HUES48 (cell line): ENCODE results near the gene ZNF337.
"Not testable (repeated sequence)": the region's sequence is repeated elsewhere in the genome, so short reads cannot be mapped to it uniquely, and the experiment has no call there.

ENCODE experiments used
- H3K27ac ChIP-seq: one replicate; pipeline ENCODE4 v1.7.0; 2013; ENCODE audit warnings: low read depth, low read length, inconsistent platforms
- H3K27me3 ChIP-seq: 2 replicates; pipeline ENCODE4 v1.6.1; 2013; ENCODE audit warnings: mild to moderate bottlenecking, low read length; ENCODE audit not compliant: control insufficient read depth, insufficient read depth
- H3K36me3 ChIP-seq: 2 replicates; pipeline ENCODE4 v1.6.1; 2013; ENCODE audit warnings: low read length; ENCODE audit not compliant: control insufficient read depth, insufficient read depth
- H3K4me1 ChIP-seq: 2 replicates; pipeline ENCODE4 v1.6.1; 2013; ENCODE audit warnings: mild to moderate bottlenecking, low read length; ENCODE audit not compliant: control insufficient read depth, insufficient read depth
- H3K4me3 ChIP-seq: 2 replicates; pipeline ENCODE4 v1.5.1; 2013; ENCODE audit warnings: mild to moderate bottlenecking, low read depth, low read length
- H3K9ac ChIP-seq: 2 replicates; pipeline ENCODE4 v1.6.1; 2013; ENCODE audit warnings: mild to moderate bottlenecking, low read depth, low read length, moderate library complexity
- H3K9me3 ChIP-seq: 2 replicates; pipeline ENCODE4 v1.6.1; 2013; ENCODE audit warnings: low read length; ENCODE audit not compliant: control insufficient read depth, insufficient read depth

ZNF337 gene

DNA sequence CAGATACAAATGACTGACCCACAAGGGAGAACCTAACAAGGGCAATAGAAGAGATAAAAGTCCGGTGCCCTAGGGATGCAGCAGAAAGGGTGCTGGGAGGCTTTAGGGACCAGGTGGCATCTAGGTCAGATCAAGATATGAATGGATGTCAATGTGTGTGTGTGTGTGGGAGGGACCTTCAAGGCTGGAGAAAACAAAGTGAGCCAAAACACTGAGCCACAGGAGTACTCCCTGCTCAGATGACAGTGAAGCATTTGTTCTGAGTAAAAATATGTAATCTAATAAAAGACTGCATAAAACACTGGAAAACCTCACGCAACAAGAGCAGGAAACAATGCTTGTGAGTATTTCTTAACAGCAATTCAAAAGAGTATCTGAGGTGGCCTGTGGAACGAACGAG, 28.2 kb downstream of the ZNF337 start:
- H3K9ac ChIP-seq: no peak overlapping the region
- no peaks in the 10 kb centered on the region for H3K4me1 ChIP-seq

DNA sequence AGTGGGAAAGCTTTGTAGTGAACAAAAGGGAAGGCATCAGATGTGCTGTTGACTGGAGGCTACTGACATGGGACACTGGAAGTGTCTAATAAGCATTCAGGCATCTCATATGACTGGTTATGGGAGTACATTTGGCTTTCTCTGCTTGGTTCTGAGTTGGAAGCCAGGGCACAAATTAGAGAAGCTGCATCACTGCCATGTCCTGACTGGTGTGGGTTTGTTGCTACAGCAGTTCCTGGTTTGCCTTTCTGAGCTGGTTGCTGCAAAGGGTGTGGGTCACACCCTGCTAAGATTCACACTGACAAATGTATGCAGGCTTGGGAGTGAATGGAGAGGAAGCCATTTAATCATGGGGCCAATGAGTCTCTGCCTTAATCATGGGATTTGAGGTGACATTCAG, 36.7 kb downstream of the ZNF337 start:
- no peaks in the 10 kb centered on the region for H3K27me3 ChIP-seq
- no peak overlapping the region for H3K27ac ChIP-seq
- no peak overlapping the region for H3K4me3 ChIP-seq
- no peak overlapping the region for H3K9ac ChIP-seq
- no peaks in the 10 kb centered on the region for H3K9me3 ChIP-seq
- no peaks in the 10 kb centered on the region for H3K4me1 ChIP-seq
- no peaks in the 10 kb centered on the region for H3K36me3 ChIP-seq

More for the DNA sequence above, 28.2 kb downstream of the ZNF337 start:
- Histone ChIP-seq H3K36me3 (peaks cover 6% of the 10 kb centered on the region; the same call in 1 of the 2 replicates), H3K9me3 (no peaks in the 10 kb centered on the region), H3K4me3 (no peak overlapping the region), H3K27me3 (no peaks in the 10 kb centered on the region), H3K27ac (no peak overlapping the region)

- Histone ChIP-seq H3K4me3 (no peak overlapping the region), H3K9me3 (no peaks in the 10 kb centered on the region), H3K27ac (no peak overlapping the region), H3K4me1 (no peaks in the 10 kb centered on the region), H3K36me3 (no peaks in the 10 kb centered on the region), H3K9ac (no peak overlapping the region), H3K27me3 (no peaks in the 10 kb centered on the region)
Measured at GRCh38 chr20:25654487-25654886, 42.2 kb downstream of the ZNF337 start.

DNA sequence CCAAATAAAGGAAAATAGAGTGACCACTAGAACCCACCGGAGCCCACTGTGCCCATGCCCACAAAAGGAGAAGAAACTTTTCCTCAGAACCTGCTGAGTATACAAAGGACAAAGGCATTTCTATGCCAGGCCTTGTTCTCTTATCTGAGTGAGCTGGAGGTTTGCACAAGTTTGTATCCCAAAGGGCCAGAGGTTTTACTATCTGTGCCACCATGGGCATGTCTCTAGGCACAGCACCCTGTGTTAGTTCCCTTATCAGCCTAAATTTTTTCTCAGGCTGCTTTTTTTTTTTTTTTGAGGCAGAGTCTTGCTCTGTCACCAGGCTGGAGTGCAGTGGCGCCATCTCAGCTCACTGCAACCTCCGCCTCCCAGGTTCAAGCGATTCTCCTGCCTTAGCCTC, 43.8 kb downstream of the ZNF337 start:
- not testable (repeated sequence) for H3K4me3 ChIP-seq, H3K9ac ChIP-seq, H3K9me3 ChIP-seq, H3K4me1 ChIP-seq, H3K36me3 ChIP-seq, H3K27me3 ChIP-seq, H3K27ac ChIP-seq

DNA sequence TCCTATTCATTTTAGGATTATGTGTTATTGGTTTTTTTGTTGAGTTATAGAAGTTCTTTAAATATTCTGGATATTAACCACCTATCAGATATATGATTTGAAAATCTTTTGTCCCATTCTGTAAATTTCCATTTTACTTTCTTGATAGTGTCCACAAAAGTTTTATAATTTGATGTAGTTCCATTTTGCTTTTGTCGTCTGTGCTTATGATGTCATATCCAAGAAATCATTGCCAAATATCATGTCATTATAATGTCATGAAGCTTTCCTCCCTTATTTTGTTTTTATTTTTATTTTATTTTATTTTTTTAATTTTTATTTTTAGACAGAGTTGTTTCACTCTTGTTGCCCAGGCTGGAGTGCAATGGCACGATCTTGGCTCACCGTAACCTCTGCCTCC, 51.8 kb downstream of the ZNF337 start:
- Histone ChIP-seq H3K27me3 (no peaks in the 10 kb centered on the region), H3K9ac (no peak overlapping the region), H3K36me3 (no peaks in the 10 kb centered on the region), H3K4me3 (no peak overlapping the region), H3K9me3 (peaks cover 5% of the 10 kb centered on the region; the same call in 1 of the 2 replicates), H3K27ac (no peak overlapping the region), H3K4me1 (peaks cover 16% of the 10 kb centered on the region)

DNA sequence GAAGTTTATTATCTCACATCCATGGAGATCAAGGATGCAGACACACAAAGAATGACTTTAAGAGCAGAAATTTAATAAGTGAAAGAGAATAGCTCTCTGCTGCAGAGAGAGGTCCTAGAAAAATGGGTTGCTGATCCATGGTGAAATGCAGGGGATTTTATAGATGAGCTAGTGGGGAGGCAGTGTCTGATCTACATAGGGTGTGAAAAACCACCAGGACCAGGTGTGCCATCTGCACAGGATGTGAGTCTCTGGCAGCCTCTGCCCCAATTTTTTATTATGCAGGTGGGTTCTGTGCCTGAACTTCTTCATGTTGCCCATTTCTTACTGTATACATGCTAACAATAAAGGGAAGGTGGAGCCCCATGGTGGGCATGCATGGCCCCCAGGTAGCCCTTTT, 52.9 kb downstream of the ZNF337 start:
- Histone ChIP-seq H3K27me3 (no peaks in the 10 kb centered on the region), H3K4me3 (no peak overlapping the region), H3K4me1 (peaks cover 16% of the 10 kb centered on the region), H3K9me3 (peaks cover 5% of the 10 kb centered on the region; the same call in 1 of the 2 replicates), H3K27ac (no peak overlapping the region), H3K9ac (no peak overlapping the region), H3K36me3 (no peaks in the 10 kb centered on the region)

DNA sequence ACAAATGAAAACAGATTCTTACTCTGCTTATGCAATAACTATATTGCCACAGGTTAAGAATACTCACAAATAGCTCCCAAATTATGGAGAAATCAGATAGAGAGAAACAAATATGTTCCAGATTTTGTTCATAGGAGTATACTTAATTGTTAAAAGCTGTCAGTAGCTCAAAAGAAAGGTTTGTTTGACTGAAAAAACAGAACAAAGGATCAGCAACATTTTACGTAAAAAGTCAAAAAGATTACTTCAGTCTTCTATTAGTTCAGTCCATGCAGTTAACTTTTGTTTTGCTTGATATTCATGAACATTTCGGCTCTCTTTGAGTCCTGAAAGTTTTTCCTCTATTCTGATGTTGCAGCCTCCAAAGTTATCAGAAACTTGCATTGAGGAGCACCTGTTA, 59.4 kb downstream of the ZNF337 start:
- no peak overlapping the region for H3K4me3 ChIP-seq
- H3K9ac ChIP-seq: no peak overlapping the region
- H3K4me1 ChIP-seq: peaks cover 2% of the 10 kb centered on the region
- peaks cover 22% of the 10 kb centered on the region for H3K9me3 ChIP-seq
- no peak overlapping the region for H3K27ac ChIP-seq
- H3K36me3 ChIP-seq: peaks cover 17% of the 10 kb centered on the region; the same call in 1 of the 2 replicates
- H3K27me3 ChIP-seq: no peaks in the 10 kb centered on the region

GRCh38 chr20:25632940-25633790, 63.5 kb downstream of the ZNF337 start:
- Histone ChIP-seq H3K4me3 (no peak overlapping the region), H3K36me3 (peaks cover 17% of the 10 kb centered on the region; the same call in 1 of the 2 replicates), H3K4me1 (no peaks in the 10 kb centered on the region), H3K27me3 (no peaks in the 10 kb centered on the region), H3K9ac (no peak overlapping the region), H3K9me3 (peaks cover 22% of the 10 kb centered on the region), H3K27ac (no peak overlapping the region)

DNA sequence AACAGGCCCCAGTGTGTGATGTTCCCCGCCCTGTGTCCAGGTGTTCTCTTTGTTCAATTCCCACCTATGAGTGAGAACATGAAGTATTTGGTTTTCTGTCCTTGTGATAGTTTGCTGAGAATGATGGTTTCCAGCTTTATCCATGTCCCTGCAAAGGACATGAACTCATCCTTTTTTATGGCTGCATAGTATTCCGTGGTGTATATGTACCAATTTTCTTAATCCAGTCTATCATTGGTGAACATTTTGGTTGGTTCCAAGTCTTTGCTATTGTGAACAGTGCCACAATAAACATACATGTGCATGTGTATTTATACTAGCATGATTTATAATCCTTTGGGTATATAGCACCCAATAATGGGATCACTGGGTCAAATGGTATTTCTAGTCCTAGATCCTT, 66.0 kb downstream of the ZNF337 start:
- not testable (repeated sequence) for H3K27me3 ChIP-seq, H3K4me1 ChIP-seq, H3K9ac ChIP-seq, H3K27ac ChIP-seq, H3K9me3 ChIP-seq, H3K4me3 ChIP-seq
- peaks cover 10% of the 10 kb centered on the region; the same call in 1 of the 2 replicates for H3K36me3 ChIP-seq

- Histone ChIP-seq H3K4me1 (peaks cover 7% of the 10 kb centered on the region; the same call in 1 of the 2 replicates), H3K4me3 (no peak overlapping the region), H3K9ac (no peak overlapping the region), H3K9me3 (no peaks in the 10 kb centered on the region), H3K27me3 (no peaks in the 10 kb centered on the region), H3K27ac (no peak overlapping the region), H3K36me3 (peaks cover 7% of the 10 kb centered on the region; the same call in 1 of the 2 replicates)
Measured at GRCh38 chr20:25629816-25630499, 66.7 kb downstream of the ZNF337 start.

- no peaks in the 10 kb centered on the region for H3K36me3 ChIP-seq
- no peaks in the 10 kb centered on the region for H3K9me3 ChIP-seq
- no peak overlapping the region for H3K4me3 ChIP-seq
Measured at GRCh38 chr20:25626779-25627178, 69.9 kb downstream of the ZNF337 start.

More at GRCh38 chr20:25626779-25627178, 69.9 kb downstream of the ZNF337 start:
- Histone ChIP-seq H3K9ac (no peak overlapping the region), H3K27ac (no peak overlapping the region), H3K27me3 (peaks cover 21% of the 10 kb centered on the region), H3K4me1 (peaks cover 23% of the 10 kb centered on the region)
